Activated CD8-positive, alpha-beta T cell treated with anti-CD3 and anti-CD28 coated beads for 36 hours (primary cell): ENCODE data around the gene RNF224. TPM values are rescaled to one million over a fixed set of nuclear protein-coding genes. Genes with fewer than 3 reads are reported as not detected.
"Not testable (repeated sequence)": the region's sequence is repeated elsewhere in the genome, so short reads cannot be mapped to it uniquely, and the experiment has no call there.

Source experiments
- ATAC-seq: fragments of 200-7000 bp; cut with Tn5 transposase; one replicate; pipeline ENCODE4 v1.10.0; 2021; ENCODE audit warnings: mild to moderate bottlenecking, moderate library complexity
- CTCF ChIA-PET: fragments of 350-600 bp; sonication (Branson Sonifier 250); formaldehyde crosslinking; loops from one replicate; lab custom pipeline; 2021; ENCODE audit warnings: antibody characterized with exemption; lab: Charles Lee
- POLR2A ChIA-PET: fragments of 350-600 bp; sonication (Branson Sonifier 250); formaldehyde crosslinking; loops from one replicate; lab custom pipeline; 2021; ENCODE audit warnings: antibody characterized with exemption; lab: Charles Lee
- DNase-seq: peaks from one replicate; pipeline ENCODE4 v3.0.0-alpha.2; 2020
- H3K27ac Mint-ChIP-seq: one replicate; pipeline ENCODE4 v1.8.0; 2021; ENCODE audit warnings: mild to moderate bottlenecking, mixed read lengths
- H3K27me3 Mint-ChIP-seq: one replicate; pipeline ENCODE4 v1.8.0; 2021; ENCODE audit warnings: mixed read lengths
- H3K36me3 Mint-ChIP-seq: one replicate; pipeline ENCODE4 v1.8.0; 2021; ENCODE audit warnings: low read depth, mixed read lengths
- H3K4me1 Mint-ChIP-seq: one replicate; pipeline ENCODE4 v1.8.0; 2021; ENCODE audit warnings: low read depth, mixed read lengths
- H3K4me3 Mint-ChIP-seq: one replicate; pipeline ENCODE4 v1.8.0; 2021; ENCODE audit warnings: mild to moderate bottlenecking, moderate library complexity, mixed read lengths
- H3K9me3 Mint-ChIP-seq: one replicate; pipeline ENCODE4 v1.8.0; 2021; ENCODE audit warnings: mixed read lengths
- intact Hi-C: fragments of 100-400 bp; cut with micrococcal nuclease; formaldehyde crosslinking; loops from one replicate; pipeline ENCODE4 v1.10.0; 2022
- total RNA-seq, 2 experiments: library from RNA; stranded (reverse); gene quantifications; one replicate each; pipeline ENCODE4 v1.2.3, GENCODE V29; 2021
- TF ChIP-seq, protein P1 (sequence below): fragments of 200-600 bp; IDR thresholded peaks from one replicate; pipeline ENCODE4 v1.8.0; 2022; ENCODE audit warnings: antibody characterized with exemption, mild to moderate bottlenecking

Gene RNF224
- total RNA-seq, 2 experiments from 2014 or later = not detected

GRCh38 chr9:137241490-137242268 lies 14.4 kb downstream of the RNF224 start:
- Mint-ChIP-seq H3K27me3 (no peaks in the 10 kb centered on the region), H3K36me3 (peaks cover 27% of the 10 kb centered on the region), H3K4me1 (peaks cover 34% of the 10 kb centered on the region), H3K9me3 (no peaks in the 10 kb centered on the region), H3K4me3 (peak overlapping the region; percentile 88), H3K27ac (no peak overlapping the region)
- DNase-seq (peak; percentile 74), ATAC-seq (peak; percentile 15)
- CTCF ChIA-PET = interaction anchor here (1.2 to 3.1 kb wide), 6 partner anchors 13 to 172 kb away, joined by 3 to 11 read pairs (median 6); partner anchors contain the start of genes NELFB, RNF224, SAPCD2 and SSNA1
- intact Hi-C loops = no loop called here
- TF ChIP-seq, protein P1, sequence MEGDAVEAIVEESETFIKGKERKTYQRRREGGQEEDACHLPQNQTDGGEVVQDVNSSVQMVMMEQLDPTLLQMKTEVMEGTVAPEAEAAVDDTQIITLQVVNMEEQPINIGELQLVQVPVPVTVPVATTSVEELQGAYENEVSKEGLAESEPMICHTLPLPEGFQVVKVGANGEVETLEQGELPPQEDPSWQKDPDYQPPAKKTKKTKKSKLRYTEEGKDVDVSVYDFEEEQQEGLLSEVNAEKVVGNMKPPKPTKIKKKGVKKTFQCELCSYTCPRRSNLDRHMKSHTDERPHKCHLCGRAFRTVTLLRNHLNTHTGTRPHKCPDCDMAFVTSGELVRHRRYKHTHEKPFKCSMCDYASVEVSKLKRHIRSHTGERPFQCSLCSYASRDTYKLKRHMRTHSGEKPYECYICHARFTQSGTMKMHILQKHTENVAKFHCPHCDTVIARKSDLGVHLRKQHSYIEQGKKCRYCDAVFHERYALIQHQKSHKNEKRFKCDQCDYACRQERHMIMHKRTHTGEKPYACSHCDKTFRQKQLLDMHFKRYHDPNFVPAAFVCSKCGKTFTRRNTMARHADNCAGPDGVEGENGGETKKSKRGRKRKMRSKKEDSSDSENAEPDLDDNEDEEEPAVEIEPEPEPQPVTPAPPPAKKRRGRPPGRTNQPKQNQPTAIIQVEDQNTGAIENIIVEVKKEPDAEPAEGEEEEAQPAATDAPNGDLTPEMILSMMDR = no peak
- POLR2A ChIA-PET = interaction anchor here (0.8 to 7.6 kb wide), 15 partner anchors 8 to 222 kb away, joined by 3 to 113 read pairs (median 4); partner anchors contain the start of genes CYSRT1, NDOR1, NELFB and RNF208

GRCh38 chr9:137242269-137243203 lies 15.2 kb downstream of the RNF224 start:
- no peaks in the 10 kb centered on the region for H3K27me3 Mint-ChIP-seq
- H3K27ac Mint-ChIP-seq = peak overlapping the region; percentile 66
- POLR2A ChIA-PET = interaction anchor here (0.5 to 7.6 kb wide), 12 partner anchors 12 to 385 kb away, joined by 3 to 113 read pairs (median 3); partner anchors contain the start of genes CYSRT1, NDOR1, NELFB and RNF208
- CTCF ChIA-PET = interaction anchor here (3.1 kb wide), 1 partner anchor 12 kb away, joined by 11 read pairs; the partner anchor contains the start of gene NELFB
- H3K36me3 Mint-ChIP-seq = peaks cover 27% of the 10 kb centered on the region
- no peak for DNase-seq
- H3K4me1 Mint-ChIP-seq = peaks cover 28% of the 10 kb centered on the region
- no peak for ATAC-seq
- H3K9me3 Mint-ChIP-seq = no peaks in the 10 kb centered on the region
- intact Hi-C loops = no loop called here
- TF ChIP-seq, protein P1 = no peak
- H3K4me3 Mint-ChIP-seq = peak overlapping the region; percentile 80

- H3K36me3 Mint-ChIP-seq = peaks cover 27% of the 10 kb centered on the region
- peak overlapping the region; percentile 27 for H3K4me3 Mint-ChIP-seq
- peaks cover 27% of the 10 kb centered on the region for H3K4me1 Mint-ChIP-seq
- H3K27me3 Mint-ChIP-seq, H3K27ac Mint-ChIP-seq, CTCF ChIA-PET, ATAC-seq, DNase-seq, H3K9me3 Mint-ChIP-seq, intact Hi-C loops: not testable (repeated sequence)
- POLR2A ChIA-PET = interaction anchor here (1.2 to 7.6 kb wide), 3 partner anchors 11 to 34 kb away, joined by 3 to 113 read pairs (median 7); partner anchors contain the start of genes NELFB, STPG3 and TOR4A
Measured at GRCh38 chr9:137243266-137243625, 15.9 kb downstream of the RNF224 start.

DNA sequence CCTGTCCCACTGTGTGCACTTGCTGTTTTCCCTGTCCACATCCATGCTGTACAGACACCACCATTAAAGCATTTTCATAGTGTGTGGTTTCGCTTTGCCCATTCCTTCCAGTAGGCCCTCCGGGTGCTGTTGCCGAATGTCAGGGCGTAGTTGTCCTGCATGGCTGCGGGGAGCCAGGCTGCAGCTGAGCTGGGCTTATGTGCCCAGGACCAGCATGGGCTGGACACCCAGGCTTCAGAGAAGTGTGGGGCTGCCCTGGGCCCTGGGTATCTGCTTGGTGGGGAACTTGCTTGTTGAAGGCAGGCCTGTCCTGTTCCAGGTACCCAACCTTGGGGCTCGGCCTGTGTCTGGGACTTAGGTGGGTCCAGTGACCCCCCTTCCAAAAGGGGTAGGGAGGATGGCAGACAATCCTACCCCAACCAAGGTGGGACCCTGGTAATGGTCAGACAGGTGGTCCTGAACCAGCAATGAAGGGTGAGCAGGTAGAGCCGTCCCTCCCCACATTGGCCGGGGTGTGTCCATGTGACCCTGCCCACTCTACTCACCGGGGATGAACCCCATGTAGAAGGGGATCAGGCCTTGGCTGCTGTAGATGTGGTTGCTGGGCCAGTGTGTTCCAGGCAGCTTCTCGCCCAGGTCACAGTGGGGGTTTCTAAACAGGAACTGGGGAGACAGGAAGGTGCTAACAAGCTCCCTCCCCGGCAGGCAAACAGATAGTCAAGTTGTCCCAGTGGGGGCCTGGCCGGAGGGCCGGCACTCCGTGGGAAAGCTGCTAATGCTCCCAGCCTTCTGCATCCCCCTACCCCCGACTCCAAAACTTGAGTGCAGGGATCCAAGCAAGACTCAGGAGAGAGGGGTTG lies 16.6 kb downstream of the RNF224 start:
- Mint-ChIP-seq H3K4me3 (peak overlapping the region; percentile 27), H3K9me3 (no peaks in the 10 kb centered on the region), H3K4me1 (peaks cover 25% of the 10 kb centered on the region), H3K27ac (no peak overlapping the region), H3K36me3 (peaks cover 27% of the 10 kb centered on the region), H3K27me3 (no peaks in the 10 kb centered on the region)
- ChIA-PET CTCF (interaction anchor here (1.7 kb wide), 1 partner anchor 7 kb away, joined by 6 read pairs; no protein-coding TSS in a partner anchor), POLR2A (interaction anchor here (1.2 to 7.6 kb wide), 2 partner anchors 10 to 114 kb away, joined by 3 to 113 read pairs; partner anchors contain the start of genes NELFB and STPG3)
- TF ChIP-seq, protein P1 = no peak
- intact Hi-C loops = no loop called here
- ATAC-seq (no peak), DNase-seq (no peak)
